NAMALWA (cell line): ENCODE data around the gene KRTAP1-3.
"Not testable (repeated sequence)": the region's sequence is repeated elsewhere in the genome, so short reads cannot be mapped to it uniquely, and the experiment has no call there.

Experiments
- DNase-seq: peaks from one replicate; pipeline ENCODE4 v3.0.0-alpha.2; 2015; ENCODE audit warnings: low spot score

The KRTAP1-3 gene

GRCh38 chr17:41010441-41010840, 24.2 kb downstream of the KRTAP1-3 start:
- no peak for DNase-seq

GRCh38 chr17:41009936-41010335, 24.7 kb downstream of the KRTAP1-3 start:
- no peak for DNase-seq

GRCh38 chr17:41009301-41009760, 25.3 kb downstream of the KRTAP1-3 start:
- DNase-seq: no peak

- DNase-seq: no peak
Observed at GRCh38 chr17:41008811-41009210, 25.9 kb downstream of the KRTAP1-3 start, which contains the start of gene KRTAP3-1. Gene KRTAP3-1 (minus strand): TSS chr17:41009128. CDS start chr17:41009074, 54 bp downstream.

GRCh38 chr17:41004397-41004796, 30.3 kb downstream of the KRTAP1-3 start:
- no peak for DNase-seq

GRCh38 chr17:41003926-41004325, 30.7 kb downstream of the KRTAP1-3 start:
- DNase-seq: no peak

- DNase-seq: no peak
Observed at GRCh38 chr17:41002814-41003213, 31.9 kb downstream of the KRTAP1-3 start.

GRCh38 chr17:41001795-41002194, 32.9 kb downstream of the KRTAP1-3 start:
- no peak for DNase-seq

- DNase-seq: not testable (repeated sequence)
Observed at GRCh38 chr17:40999563-40999962, 35.1 kb downstream of the KRTAP1-3 start, which contains the start of gene KRTAP3-2. Gene KRTAP3-2 (minus strand): TSS chr17:40999906. CDS start chr17:40999853, 53 bp downstream.

- no peak for DNase-seq
Observed at GRCh38 chr17:40997361-40997760, 37.3 kb downstream of the KRTAP1-3 start.

- no peak for DNase-seq
Observed at GRCh38 chr17:40996829-40997228, 37.8 kb downstream of the KRTAP1-3 start.

- DNase-seq: no peak
Observed at GRCh38 chr17:40995116-40995515, 39.6 kb downstream of the KRTAP1-3 start.

- DNase-seq: no peak
Observed at GRCh38 chr17:40993839-40994238, 40.8 kb downstream of the KRTAP1-3 start, which contains the start of gene KRTAP3-3. Gene KRTAP3-3 (minus strand): TSS chr17:40994164. CDS start chr17:40994097, 67 bp downstream.

- no peak for DNase-seq
Observed at GRCh38 chr17:40993084-40993483, 41.6 kb downstream of the KRTAP1-3 start.

GRCh38 chr17:40992666-40993065, 42.0 kb downstream of the KRTAP1-3 start:
- no peak for DNase-seq

- DNase-seq: no peak
Observed at GRCh38 chr17:40986920-40987319, 47.8 kb downstream of the KRTAP1-3 start.

- DNase-seq: no peak
Observed at GRCh38 chr17:40984226-40984625, 50.4 kb downstream of the KRTAP1-3 start, which contains the start of gene KRT40. Gene KRT40 (minus strand): TSS chr17:40984326. CDS start chr17:40984273, 53 bp downstream.
